ENCODE results near the gene ERICH2. TPM values are rescaled to one million over a fixed set of nuclear protein-coding genes. Genes with fewer than 3 reads are reported as not detected.

Gene ERICH2
- total RNA-seq, 1 donor from 2014 or later = 0.86 TPM

DNA sequence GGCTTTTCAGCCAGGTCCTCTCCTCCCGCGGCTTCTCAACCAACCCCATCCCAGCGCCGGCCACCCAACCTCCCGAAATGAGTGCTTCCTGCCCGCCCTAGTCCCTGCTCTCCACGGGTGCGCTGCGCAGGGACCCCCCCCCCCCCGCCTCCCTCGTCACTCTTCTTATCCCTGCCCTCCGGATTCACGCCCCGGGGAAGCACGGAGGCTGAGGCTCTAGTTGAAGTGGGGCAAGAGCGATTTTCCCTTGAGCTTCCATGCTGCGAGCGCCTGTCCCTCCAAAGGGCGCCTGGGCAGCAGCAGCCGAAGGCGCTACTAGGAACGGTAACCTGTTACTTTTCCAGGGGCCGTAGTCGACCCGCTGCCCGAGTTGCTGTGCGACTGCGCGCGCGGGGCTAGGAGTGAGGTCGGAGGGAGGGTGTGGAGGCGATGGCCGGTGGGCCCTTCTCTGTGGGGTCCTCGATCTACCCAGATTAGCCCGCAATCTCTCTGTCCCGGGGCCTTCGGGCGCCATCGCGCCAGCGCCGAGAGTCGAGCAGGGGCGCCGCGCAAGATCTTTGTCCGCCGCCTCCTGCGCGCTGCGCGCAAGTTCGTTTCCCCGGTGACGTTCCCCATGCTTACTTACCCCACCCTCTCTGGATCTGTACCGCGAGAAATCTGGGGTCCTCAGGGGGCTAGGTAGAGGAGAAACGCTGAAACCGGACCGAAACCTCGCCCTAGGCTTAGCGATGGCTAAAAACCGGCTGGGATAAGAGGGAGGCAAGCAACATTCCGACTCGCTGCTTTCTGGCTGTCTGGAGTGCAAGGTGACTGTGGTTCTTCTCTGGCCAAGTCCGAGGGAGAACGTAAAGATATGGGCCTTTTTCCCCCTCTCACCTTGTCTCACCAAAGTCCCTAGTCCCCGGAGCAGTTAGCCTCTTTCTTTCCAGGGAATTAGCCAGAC, 47.2 kb downstream of the ERICH2 start:
- no peak for DNase-seq (ENCODE audit: low spot score)

DNA sequence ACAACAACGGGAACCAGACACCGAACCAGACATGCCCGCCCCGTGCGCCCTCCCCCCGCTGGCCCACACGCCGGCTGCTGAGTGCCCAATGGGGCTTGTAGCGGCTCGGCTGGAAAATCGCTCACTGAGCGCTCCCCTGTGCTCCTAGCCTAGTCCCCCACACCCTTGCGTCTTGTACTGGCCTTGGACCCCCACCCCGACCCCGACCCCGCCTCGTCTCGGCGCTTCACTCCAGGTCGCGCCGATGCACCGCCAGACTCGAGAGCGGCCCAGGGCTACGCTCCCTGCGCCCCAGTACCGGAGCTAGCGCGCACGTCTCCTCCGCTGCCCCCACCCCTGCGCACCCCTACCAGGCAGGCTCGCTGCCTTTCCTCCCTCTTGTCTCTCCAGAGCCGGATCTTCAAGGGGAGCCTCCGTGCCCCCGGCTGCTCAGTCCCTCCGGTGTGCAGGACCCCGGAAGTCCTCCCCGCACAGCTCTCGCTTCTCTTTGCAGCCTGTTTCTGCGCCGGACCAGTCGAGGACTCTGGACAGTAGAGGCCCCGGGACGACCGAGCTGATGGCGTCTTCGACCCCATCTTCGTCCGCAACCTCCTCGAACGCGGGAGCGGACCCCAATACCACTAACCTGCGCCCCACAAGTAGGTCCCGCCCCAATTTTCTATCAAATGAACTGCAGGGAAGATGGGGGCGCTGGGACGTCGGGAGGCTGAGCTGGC, 48.0 kb downstream of the ERICH2 start:
- no peak for DNase-seq (ENCODE audit: low spot score)

DNA sequence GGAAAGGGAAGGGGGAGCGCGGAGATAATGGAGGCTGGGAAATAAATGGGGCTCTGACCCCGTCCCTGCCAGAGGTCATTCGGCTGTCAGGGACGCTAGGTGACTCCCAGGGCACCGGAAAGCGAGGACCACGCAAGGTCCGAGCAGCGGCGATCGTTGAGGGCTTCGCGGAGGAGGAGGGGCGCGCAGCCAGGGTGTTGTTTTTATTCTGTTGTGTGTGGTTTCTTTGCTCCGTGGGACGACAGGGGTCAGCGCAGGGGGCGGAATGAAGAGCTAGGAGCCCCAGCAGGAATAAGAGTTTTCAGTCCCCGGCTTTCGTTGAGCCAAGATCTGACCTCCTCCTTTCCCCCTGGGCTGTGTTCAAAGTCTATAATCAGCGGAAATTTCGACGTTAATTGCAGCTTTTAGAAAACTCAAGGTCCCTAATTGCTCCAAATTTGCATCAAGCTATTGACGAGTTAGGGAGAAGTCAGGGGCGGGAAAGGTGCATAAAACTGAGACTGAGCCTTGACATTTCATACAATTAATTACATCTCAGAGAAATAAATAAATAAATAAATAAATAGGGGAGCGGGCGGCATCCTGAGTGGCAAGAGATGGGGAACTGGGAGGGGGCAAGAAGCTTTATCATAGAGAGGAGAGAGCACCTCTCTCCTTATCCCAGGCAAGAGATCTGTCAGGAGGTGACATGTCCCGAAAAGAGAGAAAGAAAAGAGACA, 48.7 kb downstream of the ERICH2 start:
- DNase-seq (ENCODE audit: low spot score) = no peak

DNA sequence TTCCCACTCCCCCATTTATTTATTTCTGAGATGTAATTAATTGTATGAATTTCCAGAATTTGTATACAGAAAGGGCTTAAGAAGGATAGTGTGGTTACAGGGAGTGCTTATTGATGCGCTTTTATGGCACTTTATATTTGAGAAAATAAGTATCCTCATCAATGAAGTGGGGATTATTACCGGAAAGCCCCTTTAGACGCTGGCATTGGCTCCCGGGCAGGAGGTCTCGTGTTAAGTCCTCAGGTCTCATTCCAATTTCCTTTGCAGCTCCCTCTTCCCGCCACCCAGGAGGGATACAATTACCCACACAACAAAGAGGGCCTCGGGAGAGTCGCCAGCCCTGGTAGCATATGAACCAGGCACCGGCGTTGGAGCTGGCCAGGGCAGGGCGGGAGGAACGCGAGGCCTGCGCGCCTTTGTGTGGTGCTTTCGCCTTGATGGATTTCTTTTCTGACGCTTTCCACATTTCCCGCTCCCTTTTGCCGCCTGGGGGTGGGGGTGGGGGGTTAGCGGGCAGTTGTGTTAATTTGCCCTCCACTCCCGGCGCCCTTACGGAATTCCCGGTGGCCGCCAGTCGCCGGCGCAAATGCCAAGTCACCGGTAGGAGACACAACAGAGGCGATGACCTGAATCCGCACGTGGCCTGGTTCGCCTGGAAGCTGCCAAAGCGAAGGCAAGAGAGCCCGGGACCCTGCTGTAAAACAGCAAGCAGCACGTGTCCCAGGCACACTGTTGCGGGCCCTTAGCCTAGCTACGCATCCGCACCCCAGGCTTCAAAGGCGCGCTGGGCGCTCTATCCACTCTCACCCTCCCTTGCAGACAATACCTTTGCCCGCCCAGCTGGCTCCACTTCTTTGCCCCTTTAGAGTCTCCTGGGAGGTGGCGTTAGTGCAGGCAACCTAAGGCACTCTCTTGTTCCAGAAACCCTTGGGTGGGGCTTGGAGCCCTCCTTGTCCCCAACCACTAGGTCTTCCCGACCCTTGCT, 49.8 kb downstream of the ERICH2 start:
- DNase-seq (ENCODE audit: low spot score) = no peak

DNA sequence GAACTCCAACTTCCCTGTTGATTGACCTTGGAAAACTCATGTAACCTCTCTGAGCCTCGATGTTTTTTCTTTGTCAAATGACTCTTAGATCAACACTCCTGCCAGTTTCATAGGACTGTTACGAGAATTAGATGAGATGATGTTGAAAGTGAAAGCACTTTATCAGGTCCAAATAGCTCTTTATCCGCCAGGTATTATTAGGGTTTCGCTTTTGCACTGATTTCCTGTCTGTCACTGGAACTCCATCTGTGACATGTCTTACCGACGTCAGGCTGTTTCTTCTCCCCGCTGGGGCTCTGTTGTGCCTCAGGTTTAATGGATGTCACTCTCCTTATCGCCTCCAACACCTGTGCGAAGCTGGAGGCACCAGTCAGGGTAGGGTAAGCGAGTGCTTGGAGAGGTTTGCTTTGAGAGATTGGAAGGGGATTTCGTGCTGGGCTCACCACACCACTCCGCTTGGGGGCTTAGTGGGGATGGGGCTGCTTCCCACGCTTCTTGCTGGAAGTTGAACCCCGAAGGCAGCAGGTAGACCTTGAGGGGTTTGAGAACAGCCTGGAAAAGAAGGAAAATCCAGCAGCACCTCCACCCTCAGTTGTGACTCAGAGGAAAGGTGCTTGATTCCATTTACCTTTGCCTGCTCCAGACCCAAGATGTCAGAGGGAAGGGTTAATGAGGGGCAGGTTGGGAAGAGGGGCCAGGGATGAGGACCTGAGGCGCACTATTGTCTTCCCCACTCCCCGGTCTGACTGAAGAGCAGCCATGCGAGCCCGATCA, 50.8 kb downstream of the ERICH2 start:
- DNase-seq (ENCODE audit: low spot score) = no peak

DNA sequence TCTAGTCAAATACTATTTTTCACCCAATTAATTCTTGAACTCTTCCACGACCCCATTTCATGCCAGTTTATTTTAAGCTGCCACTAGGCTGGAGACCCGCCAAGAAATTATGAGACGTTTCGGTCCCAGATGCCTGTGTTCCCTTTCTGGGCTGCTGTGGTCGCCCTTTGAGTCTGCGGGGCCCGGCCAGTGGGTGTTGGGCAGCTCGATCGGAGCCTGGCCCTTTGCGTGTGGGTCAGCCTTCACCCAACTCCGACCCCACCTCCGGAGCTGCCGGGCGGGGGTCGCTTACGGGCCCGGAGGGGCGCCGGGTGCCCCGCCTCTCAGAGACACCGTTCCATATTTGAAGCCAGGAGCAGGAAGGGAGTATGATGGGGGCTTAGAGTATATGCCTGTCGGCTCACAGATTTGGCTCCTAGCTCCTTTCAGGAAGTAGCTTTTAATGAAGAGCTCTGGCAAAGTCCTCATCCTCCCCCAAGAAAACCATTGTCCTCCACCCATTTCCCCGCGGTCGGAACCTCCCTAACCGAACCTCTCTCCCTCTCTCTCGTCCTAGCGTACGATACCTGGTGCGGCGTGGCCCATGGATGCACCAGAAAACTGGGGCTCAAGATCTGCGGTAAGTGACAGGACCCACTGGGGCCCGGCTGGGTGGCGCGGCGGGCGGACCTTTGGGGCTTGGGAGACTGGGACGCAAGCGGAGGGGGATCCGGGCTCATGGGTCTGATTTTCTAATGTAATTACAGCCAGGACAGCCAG, 51.5 kb downstream of the ERICH2 start:
- no peak for DNase-seq (ENCODE audit: low spot score)

DNA sequence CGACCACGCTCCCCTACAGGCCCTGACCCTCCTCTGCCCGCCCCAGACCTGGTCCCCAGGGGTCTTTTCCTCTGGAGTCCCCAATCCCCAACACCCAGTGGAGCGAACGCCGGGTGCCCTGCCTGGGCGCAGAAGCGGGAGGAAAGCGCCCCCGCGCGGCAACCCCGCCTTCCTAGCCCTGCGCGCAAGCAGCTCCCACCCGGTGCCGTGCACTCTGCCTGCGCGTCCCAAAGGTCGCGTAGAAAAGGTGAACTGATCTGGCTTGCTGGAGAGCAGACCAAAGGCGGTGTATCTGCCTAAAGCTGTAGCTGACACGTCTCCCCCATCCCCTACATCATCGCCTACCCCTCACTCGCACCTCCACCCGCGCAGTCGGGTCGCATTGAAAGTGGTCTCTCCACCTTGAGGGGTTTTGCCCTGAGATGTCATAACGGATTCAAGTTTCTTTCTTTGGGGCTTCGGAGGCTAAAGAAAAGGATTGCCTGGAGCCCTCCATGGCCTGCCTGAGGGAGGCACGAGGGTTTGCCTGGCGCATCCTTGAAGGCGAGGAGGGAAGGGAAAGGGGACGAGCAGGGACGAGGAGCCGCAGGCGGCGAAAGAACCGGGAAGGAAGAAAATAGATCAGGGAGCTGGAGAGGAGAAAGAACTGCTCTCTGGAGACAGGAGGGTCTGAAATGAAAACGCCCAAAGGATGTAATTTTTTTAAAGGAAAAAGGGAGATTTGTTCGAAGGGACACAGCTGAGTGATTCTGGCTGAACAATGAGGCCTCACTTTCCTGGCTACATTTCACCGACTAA, 52.3 kb downstream of the ERICH2 start:
- no peak for DNase-seq (ENCODE audit: low spot score)

DNA sequence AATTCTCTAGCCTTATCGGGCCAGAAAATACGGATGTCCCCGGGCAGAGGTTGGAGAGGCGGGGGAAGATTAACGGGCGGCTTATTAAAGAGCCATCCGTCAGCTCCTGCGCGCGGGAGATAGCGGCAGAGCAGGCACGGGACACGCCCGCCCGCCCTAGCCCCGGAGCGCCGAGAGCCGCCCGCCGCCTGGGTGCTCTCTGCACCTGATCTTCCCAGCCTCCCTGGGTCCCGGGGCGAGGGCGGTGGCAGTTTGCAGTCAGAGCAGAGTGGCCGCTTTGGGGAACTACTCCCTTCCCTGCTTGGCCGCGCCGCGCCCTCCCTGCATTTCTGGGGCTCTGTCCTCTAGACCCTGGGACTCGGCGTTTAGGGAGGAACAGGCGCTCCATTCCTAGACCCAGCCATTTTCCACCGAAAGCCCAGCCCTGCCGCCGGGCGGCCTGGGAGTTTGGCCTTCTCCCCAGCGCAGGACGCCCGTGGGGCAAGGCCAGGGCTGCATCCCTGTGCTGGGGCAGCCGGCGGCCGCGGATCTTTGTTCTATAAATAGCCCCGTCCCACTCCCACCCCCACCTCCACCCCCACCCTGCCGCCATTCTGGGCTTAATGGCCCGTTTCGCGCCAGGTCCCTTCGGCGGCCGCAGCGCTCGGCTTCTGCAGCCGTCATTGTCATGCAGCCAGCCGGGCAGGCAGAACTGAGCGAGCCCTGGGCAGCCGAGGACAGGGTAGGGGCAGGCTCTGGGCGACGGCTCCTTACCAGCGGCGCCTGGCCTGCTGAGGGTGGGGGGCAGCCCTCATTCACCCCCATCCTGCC, 53.1 kb downstream of the ERICH2 start:
- DNase-seq (ENCODE audit: low spot score) = no peak

DNA sequence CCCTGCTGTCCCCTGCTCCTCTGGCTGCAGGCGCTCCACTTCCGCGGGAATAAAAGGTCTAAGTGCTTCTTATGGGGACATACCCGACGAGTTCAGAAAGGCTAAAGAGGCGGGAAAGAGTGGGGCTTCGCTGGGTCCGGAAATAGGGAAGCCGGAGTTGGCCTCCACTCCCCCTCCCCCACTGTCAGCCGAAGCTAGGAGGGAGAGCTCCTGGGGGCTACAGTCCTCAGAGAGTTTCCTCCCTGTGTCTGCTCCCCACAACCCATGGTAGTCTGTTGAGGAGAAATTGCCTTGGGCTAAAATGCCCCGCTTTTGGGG, 53.7 kb downstream of the ERICH2 start:
- no peak for DNase-seq (ENCODE audit: low spot score)

DNA sequence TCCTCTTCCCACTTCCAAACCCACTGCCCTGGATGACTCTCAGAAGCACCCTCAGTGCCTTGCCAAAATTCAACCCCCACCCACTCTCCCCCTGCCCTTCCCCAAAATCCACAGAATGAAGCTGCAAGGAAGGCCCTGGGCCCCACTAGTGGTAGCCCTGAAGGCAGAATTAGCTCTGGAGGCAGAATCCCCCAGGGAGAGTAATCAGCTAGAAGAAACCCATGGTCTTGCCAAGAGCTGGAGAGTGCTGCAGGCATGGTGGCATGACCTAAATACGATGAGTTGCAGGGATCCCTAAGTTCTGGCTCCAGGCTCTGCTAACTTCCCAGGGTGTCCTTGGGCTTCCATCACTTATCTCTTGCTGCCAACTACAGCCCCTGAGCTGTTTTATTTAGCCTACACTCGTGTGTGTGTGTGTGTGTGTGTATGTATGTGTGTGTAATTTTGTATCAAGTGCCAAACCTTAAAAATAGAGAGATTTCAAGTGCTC, 54.4 kb downstream of the ERICH2 start:
- DNase-seq (ENCODE audit: low spot score) = no peak

DNA sequence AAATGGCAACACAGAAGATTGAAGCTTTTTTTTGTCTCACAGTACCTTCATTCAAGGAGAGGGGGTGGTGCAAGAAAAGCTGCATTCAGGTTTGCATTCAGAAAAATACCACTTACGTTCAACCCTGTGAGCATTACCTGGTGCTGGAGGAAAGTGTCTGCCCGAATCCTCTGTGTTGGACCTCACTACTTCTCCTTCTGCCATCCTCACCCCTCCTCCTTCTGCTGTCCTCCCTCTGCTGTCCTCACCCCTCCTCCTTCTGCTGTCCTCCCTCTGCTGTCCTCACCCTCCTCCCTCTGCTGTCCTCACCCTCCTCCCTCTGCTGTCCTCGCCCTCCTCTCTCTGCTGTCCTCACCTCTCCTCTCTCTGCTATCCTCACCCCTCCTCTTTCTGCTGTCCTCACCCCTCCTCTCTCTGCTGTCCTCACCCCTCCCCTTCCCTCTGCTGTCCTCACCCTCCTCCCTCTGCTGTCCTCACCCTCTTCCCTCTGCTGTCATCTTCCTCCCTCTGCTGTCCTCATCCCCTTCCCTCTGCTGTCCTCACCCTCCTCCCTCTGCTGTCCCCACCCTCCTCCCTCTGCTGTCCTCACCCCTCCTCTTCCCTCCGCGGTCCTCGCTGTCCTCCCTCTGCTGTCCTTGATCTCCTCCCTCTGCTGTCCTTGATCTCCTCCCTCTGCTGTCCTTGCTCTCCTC, 57.8 kb downstream of the ERICH2 start:
- DNase-seq (ENCODE audit: low spot score) = no peak

DNA sequence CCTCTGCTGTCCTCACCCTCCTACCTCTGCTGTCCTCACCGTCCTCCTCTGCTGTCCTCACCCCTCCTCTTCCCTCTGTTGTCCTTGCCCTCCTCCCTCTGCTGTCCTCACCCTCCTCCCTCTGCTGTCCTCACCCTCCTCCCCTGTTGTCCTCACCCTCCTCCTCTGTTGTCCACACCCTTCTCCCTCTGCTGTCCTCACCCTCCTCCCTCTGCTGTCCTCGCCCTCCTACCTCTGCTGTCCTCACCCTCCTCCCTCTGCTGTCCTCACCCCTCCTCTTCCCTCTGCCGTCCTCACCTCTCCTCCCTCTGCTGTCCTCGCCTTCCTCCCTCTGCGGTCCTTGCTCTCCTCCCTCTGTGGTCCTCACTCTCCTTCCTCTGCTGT, 58.3 kb downstream of the ERICH2 start:
- DNase-seq (ENCODE audit: low spot score) = no peak

DNA sequence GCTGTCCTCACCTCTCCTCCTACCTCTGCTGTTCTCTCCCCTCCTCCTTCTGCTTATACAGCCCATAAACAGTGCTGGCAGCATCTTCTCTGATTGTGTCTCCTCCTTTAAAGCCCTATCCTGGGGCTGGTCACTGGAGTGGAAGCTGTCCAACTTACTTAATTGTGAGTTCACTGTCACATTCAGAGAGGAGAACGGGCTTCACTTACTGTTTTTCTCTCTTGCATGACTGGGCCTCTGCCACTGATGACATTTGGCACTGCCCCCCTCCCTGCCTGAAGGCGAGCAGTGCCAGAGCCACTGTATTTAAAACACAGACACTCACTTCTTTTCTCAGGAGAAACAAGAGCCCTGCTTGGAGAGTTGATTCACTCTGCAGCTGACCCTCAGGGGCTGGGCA, 58.9 kb downstream of the ERICH2 start:
- no peak for DNase-seq (ENCODE audit: low spot score)

DNA sequence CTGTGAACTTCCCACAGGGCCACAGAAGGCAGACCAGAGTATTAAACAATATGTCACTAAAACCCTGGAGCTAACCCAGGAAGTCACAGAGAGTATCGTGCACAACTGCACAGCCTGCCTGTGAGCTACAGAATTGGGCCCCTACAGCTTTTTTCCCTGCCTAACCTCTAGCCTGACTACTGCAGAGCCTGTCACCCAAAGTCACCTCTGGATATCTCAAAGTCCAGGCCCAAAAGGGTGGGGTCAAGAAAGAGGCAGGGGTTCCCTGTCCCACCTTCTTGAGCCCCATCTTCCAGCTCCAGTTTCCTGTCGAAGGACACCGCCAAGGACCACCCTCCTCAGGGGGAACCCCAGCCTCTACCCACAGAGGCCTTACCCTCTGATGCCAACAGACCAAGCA, 60.0 kb downstream of the ERICH2 start:
- DNase-seq (ENCODE audit: low spot score) = no peak

DNA sequence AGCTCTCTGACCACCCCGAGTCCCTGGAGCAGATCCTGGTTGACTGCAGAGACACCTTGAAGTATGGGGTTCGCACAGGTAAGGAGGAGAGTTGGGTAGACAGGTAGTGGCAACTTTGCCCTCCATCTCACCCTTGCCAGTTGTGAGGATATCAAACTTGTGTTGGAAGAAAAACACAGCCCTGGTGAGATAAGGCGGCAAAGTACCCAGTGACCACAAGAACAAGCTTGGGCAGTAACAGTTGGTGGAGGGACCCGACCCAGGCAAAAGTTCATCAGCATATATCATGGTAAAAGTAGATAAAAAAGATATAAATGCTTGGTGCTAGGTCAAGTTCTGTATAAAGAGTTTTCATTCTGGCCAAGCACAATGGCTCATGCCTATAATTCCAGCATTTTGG, 60.9 kb downstream of the ERICH2 start:
- no peak for DNase-seq (ENCODE audit: low spot score)

DNA sequence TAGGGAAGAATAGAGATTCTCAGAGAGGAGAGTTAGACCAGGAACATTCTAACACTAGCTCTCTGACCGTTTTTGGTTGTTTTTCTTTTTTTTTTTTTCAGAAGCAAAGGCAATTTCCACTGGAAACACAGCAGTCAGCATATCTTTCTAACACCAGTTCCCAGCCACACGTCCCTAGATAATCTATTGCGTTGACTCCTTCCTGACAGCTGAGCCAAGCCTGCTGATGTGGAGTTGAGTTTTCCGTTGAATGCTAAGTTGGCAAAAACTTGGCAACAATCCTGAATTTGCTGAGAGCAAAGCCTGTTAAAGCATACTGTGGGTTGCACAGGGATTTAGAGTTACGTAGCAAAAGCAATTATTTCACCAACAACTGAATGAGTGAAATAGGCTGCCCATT, 65.8 kb downstream of the ERICH2 start:
- DNase-seq (ENCODE audit: low spot score) = no peak

DNA sequence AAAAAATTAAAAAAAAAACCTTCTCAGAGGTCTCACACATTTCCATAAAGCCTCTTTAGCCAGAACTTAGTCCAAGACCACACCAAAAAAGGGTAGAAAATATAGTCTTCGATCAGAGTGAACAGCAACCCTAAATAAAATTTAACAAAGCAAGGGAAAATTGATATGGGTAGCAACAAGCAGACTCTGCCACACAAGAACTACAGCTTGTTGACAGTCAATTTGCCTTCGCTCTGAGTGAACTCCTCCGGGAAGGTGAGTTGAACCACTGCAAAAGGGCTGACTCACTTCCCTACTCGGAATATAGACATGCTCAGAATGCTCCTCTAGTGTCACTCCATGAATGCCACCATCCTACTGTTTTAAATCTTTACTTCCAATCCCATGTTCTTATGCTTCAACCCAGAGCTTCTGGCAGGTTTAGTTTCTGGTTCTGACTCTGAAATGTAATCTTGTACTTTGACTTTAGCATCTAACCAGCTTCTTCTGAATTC, 70.6 kb downstream of the ERICH2 start:
- no peak for DNase-seq (ENCODE audit: low spot score)

Data from mucosa of gallbladder (tissue), 1 donor.